Brain microvascular endothelial cell (primary cell): Measurements from ENCODE around the gene KNSTRN.

ENCODE experiments used
- DNase-seq: peaks from one replicate; pipeline ENCODE4 v3.0.0-alpha.2; 2020
- H3K27ac ChIP-seq: fragments of 250-450 bp; sonication (Bioruptor Pico); 2 replicates; pipeline ENCODE4 v1.5.1; 2020; ENCODE audit warnings: mild to moderate bottlenecking, moderate library complexity
- H3K27me3 ChIP-seq: fragments of 250-450 bp; sonication (Bioruptor Pico); replicated peaks from 2 replicates; pipeline ENCODE4 v1.5.1; 2020; ENCODE audit warnings: mild to moderate bottlenecking
- H3K36me3 ChIP-seq: fragments of 250-450 bp; sonication (Bioruptor Pico); replicated peaks from 2 replicates; pipeline ENCODE4 v1.5.1; 2020; ENCODE audit warnings: mild to moderate bottlenecking
- H3K4me3 ChIP-seq: 2 replicates; pipeline ENCODE4 v1.5.1; 2011; ENCODE audit warnings: low read depth, mild to moderate bottlenecking, control low read depth, low read length, moderate library complexity
- CTCF ChIP-seq: IDR thresholded peaks from 2 replicates; pipeline ENCODE4 v1.5.1; 2011; ENCODE audit warnings: low read depth, mild to moderate bottlenecking, moderate library complexity, low read length, control low read depth, inconsistent platforms; ENCODE audit errors: missing control alignments
- in situ Hi-C: cut with HindIII; loops from 2 replicates; pipeline ENCODE4 v1.10.0; 2017; ENCODE audit warnings: low sequenced_read_pairs, low pct_ligation_motif_present

The KNSTRN gene

GRCh38 chr15:40344217-40344616, 38.3 kb upstream of the KNSTRN start:
- TF ChIP-seq CTCF, result no peak
- peak; percentile 76 for DNase-seq
- Histone ChIP-seq H3K27me3 (no peaks in the 10 kb centered on the region), H3K4me3 (no peak overlapping the region), H3K36me3 (no peaks in the 10 kb centered on the region), H3K27ac (peak overlapping the region; percentile 96)
- in situ Hi-C loops, result no loop called here

- in situ Hi-C loops, result no loop called here
- H3K27me3 ChIP-seq, result no peaks in the 10 kb centered on the region
- H3K36me3 ChIP-seq, result no peaks in the 10 kb centered on the region
- H3K4me3 ChIP-seq, result no peak overlapping the region
- TF ChIP-seq CTCF, result peak; percentile 87
- DNase-seq, result peak; percentile 53
- peak overlapping the region; percentile 96 for H3K27ac ChIP-seq
Measured at GRCh38 chr15:40344631-40345120, 37.8 kb upstream of the KNSTRN start.

GRCh38 chr15:40345225-40345866, 37.2 kb upstream of the KNSTRN start:
- H3K36me3 ChIP-seq, result no peaks in the 10 kb centered on the region
- TF ChIP-seq CTCF, result no peak

GRCh38 chr15:40345867-40346578, 36.5 kb upstream of the KNSTRN start:
- H3K27me3 ChIP-seq, result no peaks in the 10 kb centered on the region
- in situ Hi-C loops, result no loop called here
- DNase-seq, result no peak
- TF ChIP-seq CTCF, result peak; percentile 1
- H3K27ac ChIP-seq, result no peak overlapping the region
- H3K4me3 ChIP-seq, result no peak overlapping the region
- H3K36me3 ChIP-seq, result no peaks in the 10 kb centered on the region

More at GRCh38 chr15:40345225-40345866, 37.2 kb upstream of the KNSTRN start:
- DNase-seq, result no peak
- H3K4me3 ChIP-seq, result no peak overlapping the region
- no peak overlapping the region for H3K27ac ChIP-seq
- no peaks in the 10 kb centered on the region for H3K27me3 ChIP-seq
- in situ Hi-C loops, result no loop called here

GRCh38 chr15:40346579-40347558, 35.7 kb upstream of the KNSTRN start:
- Histone ChIP-seq H3K27me3 (no peaks in the 10 kb centered on the region), H3K27ac (no peak overlapping the region), H3K36me3 (no peaks in the 10 kb centered on the region), H3K4me3 (no peak overlapping the region)
- TF ChIP-seq CTCF, result no peak
- DNase-seq, result no peak
- in situ Hi-C loops, result no loop called here
